Osteoblast (primary cell): Measurements from ENCODE around the gene RNF167. TPM values are rescaled to one million over a fixed set of nuclear protein-coding genes. Genes with fewer than 3 reads are reported as not detected.
A peak's percentile ranks its signal among the peaks of the same experiment; 100 is the strongest.
"Not testable (repeated sequence)": the region's sequence is repeated elsewhere in the genome, so short reads cannot be mapped to it uniquely, and the experiment has no call there.

Experiments
- DNase-seq: peaks from one replicate; pipeline ENCODE4 v3.0.0; 2011; ENCODE audit warnings: low spot score, mixed read lengths; ENCODE audit not compliant: insufficient read length; ENCODE audit errors: missing footprints
- H2AFZ ChIP-seq: 2 replicates; pipeline ENCODE4 v1.6.0; 2011; ENCODE audit warnings: mild to moderate bottlenecking, low read length
- H3K27ac ChIP-seq: 2 replicates; pipeline ENCODE4 v1.5.1; 2011; ENCODE audit warnings: mild to moderate bottlenecking, low read depth, low read length, moderate library complexity
- H3K27me3 ChIP-seq: 2 replicates; pipeline ENCODE4 v1.6.0; 2012; ENCODE audit warnings: mild to moderate bottlenecking, control low read depth, inconsistent platforms, low read length, moderate library complexity; ENCODE audit not compliant: insufficient read depth
- H3K36me3 ChIP-seq: 2 replicates; pipeline ENCODE4 v1.5.1; 2011; ENCODE audit warnings: mild to moderate bottlenecking, low read length, control low read depth, moderate library complexity; ENCODE audit not compliant: insufficient read depth
- H3K4me1 ChIP-seq: 2 replicates; pipeline ENCODE4 v1.5.1; 2011; ENCODE audit warnings: mild to moderate bottlenecking, low read length, control low read depth, moderate library complexity; ENCODE audit not compliant: insufficient read depth
- H3K4me2 ChIP-seq: 2 replicates; pipeline ENCODE4 v1.6.0; 2011; ENCODE audit warnings: mild to moderate bottlenecking, low read length; ENCODE audit not compliant: insufficient read depth
- H3K4me3 ChIP-seq: fragments of 200-600 bp; sonication (generic); 3 replicates; pipeline ENCODE4 v1.5.1; 2012; ENCODE audit warnings: mild to moderate bottlenecking, low read length, inconsistent platforms; ENCODE audit not compliant: insufficient read depth
- H3K79me2 ChIP-seq: 2 replicates; pipeline ENCODE4 v1.6.0; 2012; ENCODE audit warnings: mild to moderate bottlenecking, low read length, control low read depth, inconsistent platforms; ENCODE audit not compliant: insufficient read depth
- H3K9me3 ChIP-seq: 2 replicates; pipeline ENCODE4 v1.5.1; 2011; ENCODE audit warnings: low read depth, low read length, control low read depth
- H4K20me1 ChIP-seq: 2 replicates; pipeline ENCODE4 v1.6.0; 2012; ENCODE audit warnings: mild to moderate bottlenecking, low read length, control low read depth; ENCODE audit not compliant: insufficient read depth
- CTCF ChIP-seq: IDR thresholded peaks from 2 replicates; pipeline ENCODE4 v1.5.1; 2011; ENCODE audit warnings: mild to moderate bottlenecking, low read depth, low read length, moderate library complexity; ENCODE audit errors: extremely low read depth
- total RNA-seq: library from RNA; depleted of rRNA; stranded (reverse); fragments of >200 nt; gene quantifications from 2 replicates; pipeline ENCODE4 v1.2.3, GENCODE V29; 2012

Gene RNF167
- total RNA-seq, 1 donor, result 25.3 TPM

GRCh38 chr17:4919511-4920047 lies 20.5 kb upstream of the RNF167 start:
- no peaks in the 10 kb centered on the region for H3K27me3 ChIP-seq
- no peaks in the 10 kb centered on the region for H3K9me3 ChIP-seq
- no peak overlapping the region for H3K4me3 ChIP-seq
- H3K27ac ChIP-seq, result no peak overlapping the region
- TF ChIP-seq CTCF, result no peak
- H3K36me3 ChIP-seq, result no peaks in the 10 kb centered on the region
- no peaks in the 10 kb centered on the region for H3K79me2 ChIP-seq
- peaks cover 13% of the 10 kb centered on the region for H3K4me1 ChIP-seq
- H3K4me2 ChIP-seq, result peak overlapping the region; percentile 9
- no peak for DNase-seq
- H4K20me1 ChIP-seq, result no peaks in the 10 kb centered on the region
- H2AFZ ChIP-seq, result no peak overlapping the region

- Histone ChIP-seq H3K27ac (peak overlapping the region; percentile 24), H3K9me3 (no peaks in the 10 kb centered on the region), H3K79me2 (no peaks in the 10 kb centered on the region), H2AFZ (no peak overlapping the region), H4K20me1 (no peaks in the 10 kb centered on the region), H3K4me1 (peaks cover 13% of the 10 kb centered on the region), H3K27me3 (no peaks in the 10 kb centered on the region), H3K4me2 (peak overlapping the region; percentile 40), H3K4me3 (no peak overlapping the region), H3K36me3 (no peaks in the 10 kb centered on the region)
- no peak for DNase-seq
- no peak for TF ChIP-seq CTCF
Observed at GRCh38 chr17:4920351-4921048, 19.6 kb upstream of the RNF167 start.

GRCh38 chr17:4921320-4921719 lies 18.7 kb upstream of the RNF167 start:
- H3K9me3 ChIP-seq, result no peaks in the 10 kb centered on the region
- no peak overlapping the region for H3K4me2 ChIP-seq
- no peaks in the 10 kb centered on the region for H3K79me2 ChIP-seq
- H3K4me1 ChIP-seq, result peaks cover 13% of the 10 kb centered on the region
- H3K27ac ChIP-seq, result no peak overlapping the region
- DNase-seq, result no peak
- no peak for TF ChIP-seq CTCF
- no peak overlapping the region for H3K4me3 ChIP-seq
- H3K36me3 ChIP-seq, result no peaks in the 10 kb centered on the region
- H4K20me1 ChIP-seq, result no peaks in the 10 kb centered on the region
- H3K27me3 ChIP-seq, result no peaks in the 10 kb centered on the region
- no peak overlapping the region for H2AFZ ChIP-seq

- DNase-seq, H3K9me3 ChIP-seq, H3K79me2 ChIP-seq, H2AFZ ChIP-seq, H4K20me1 ChIP-seq, H3K27me3 ChIP-seq, H3K4me1 ChIP-seq, H3K36me3 ChIP-seq, H3K4me3 ChIP-seq, H3K4me2 ChIP-seq, H3K27ac ChIP-seq: not testable (repeated sequence)
Observed at GRCh38 chr17:4926577-4927335, 13.3 kb upstream of the RNF167 start.
